ENCODE results near the gene SPDEF.

Gene SPDEF

DNA sequence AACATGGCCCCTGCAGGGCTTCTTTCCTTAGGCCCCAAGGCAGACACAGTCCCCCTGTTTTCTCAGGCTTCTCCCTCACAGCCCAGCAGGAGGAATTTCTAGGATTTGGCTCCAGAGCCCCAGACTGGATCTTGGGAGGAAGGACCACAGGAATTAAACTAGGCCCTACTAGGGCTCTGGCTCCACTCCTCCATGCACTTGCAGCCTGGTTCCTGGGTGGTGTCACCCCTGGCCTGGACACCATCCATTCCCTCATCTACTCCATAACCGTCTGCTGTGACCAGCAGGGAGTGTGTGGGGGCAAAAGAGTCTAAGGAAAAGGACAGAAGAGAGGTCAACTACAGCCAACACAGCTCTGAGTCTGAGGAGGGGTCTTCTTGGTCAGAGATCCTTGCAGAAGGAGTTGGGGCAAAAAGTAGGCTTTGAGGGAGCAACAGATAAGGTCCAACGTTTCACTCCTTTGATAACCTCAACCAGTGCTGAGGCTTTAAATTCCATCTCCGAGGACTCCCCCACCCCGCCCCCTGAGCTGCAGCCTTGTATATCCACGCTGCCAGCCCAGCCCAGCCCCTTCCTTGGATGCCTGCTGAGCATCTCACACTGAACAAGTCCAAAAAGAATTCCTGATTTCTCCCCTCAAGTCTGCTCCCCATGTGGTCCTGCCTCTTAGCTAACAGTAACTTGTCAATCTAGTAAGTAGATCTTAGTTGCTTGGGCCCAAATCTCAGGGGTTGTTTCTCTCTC, 27.9 kb upstream of the SPDEF start:
- DNase-seq (ENCODE audit: low spot score) = no peak

- DNase-seq (ENCODE audit: low spot score) = no peak
Measured at GRCh38 chr6:34583461-34583860, 27.3 kb upstream of the SPDEF start.

DNA sequence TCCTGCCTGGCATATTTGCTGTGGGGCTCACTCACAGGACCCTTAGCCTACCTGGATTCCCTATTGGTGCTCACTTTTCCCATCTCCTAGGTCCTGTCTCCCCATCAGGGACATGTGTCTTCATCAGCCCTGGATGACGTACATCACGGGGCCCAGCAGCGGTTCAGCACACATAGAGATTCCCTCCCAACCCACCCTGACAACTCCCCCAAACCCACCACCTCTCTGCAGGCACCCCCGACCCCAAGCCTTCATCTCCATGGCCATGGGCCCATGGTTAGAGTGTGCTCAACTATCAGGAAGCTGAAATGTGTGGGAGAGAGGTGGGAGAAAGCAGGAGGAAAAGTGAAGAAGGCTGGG, 25.4 kb upstream of the SPDEF start:
- DNase-seq (ENCODE audit: low spot score) = no peak

GRCh38 chr6:34580707-34581560, 24.8 kb upstream of the SPDEF start:
- no peak for DNase-seq (ENCODE audit: low spot score)

DNA sequence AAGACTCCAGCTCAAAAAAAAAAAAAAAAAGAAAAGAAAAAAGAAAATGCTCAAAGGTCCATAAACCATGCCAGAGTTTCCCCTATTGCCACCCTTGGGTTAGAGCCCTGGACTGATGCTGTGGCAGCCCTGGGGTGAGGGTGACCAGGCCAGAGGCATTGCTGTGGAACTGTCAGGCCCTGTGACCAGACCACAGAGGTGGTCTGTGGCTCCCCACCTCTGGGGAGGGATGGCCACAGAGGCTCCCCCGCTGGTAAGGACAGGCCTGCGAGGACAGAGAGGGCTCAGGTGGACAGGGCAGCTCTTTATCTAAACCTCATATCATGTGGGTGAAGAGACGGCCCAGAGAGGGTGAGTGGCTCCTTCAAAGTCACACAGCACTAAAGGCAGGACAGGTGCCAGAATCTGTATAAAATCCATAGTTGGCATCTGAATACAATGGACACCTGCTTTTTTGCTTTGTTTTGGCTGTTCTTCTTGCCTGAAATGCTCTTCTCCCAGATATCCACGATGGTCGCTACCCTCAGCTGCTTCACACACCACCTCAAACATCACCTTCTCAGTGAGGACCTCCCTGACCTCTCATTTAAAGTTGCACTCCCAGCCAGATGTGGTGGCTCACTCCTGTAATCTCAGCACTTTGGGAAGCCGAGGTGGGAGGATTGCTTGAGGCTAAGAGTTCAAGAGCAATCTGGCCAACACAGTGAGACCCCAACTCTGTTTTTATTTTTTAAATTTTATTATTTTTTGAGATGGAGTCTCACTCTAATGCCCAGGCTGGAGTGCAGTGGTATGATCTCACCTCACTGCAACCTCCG, 22.5 kb upstream of the SPDEF start:
- no peak for DNase-seq (ENCODE audit: low spot score)

DNA sequence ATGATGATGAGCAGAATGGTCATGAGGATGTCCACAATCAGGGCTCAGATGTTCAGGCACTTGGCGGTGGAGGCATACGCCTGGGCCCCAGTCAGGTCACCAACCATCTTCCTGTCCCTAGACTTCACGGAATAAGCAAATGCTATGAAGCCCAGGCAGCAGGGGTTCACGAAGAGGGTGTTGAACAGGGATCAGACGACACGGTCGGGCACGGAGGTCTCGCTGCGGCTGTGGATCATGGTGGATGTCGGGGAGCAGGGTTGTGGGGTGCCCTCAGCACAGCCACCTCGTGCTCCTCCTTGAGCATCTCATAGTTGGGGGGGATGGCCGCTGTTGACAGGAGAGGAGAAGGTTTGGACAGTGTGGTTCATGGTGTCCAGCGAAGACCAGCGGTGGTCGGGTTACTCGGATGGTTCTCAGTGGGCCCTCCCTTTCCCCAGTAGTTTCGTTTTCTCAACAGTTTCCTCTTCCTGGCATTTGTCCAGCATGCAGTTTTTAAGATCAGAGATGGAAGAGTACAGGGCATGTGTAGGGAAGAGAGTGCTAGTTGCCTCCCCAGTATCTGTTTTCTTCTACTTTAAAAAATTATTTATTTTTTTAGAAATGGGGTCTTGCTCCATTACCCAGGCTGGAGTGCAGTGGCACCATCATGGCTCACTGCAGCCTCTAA, 20.3 kb upstream of the SPDEF start:
- DNase-seq (ENCODE audit: low spot score) = no peak

GRCh38 chr6:34575326-34575725, 19.2 kb upstream of the SPDEF start:
- DNase-seq (ENCODE audit: low spot score) = no peak

DNA sequence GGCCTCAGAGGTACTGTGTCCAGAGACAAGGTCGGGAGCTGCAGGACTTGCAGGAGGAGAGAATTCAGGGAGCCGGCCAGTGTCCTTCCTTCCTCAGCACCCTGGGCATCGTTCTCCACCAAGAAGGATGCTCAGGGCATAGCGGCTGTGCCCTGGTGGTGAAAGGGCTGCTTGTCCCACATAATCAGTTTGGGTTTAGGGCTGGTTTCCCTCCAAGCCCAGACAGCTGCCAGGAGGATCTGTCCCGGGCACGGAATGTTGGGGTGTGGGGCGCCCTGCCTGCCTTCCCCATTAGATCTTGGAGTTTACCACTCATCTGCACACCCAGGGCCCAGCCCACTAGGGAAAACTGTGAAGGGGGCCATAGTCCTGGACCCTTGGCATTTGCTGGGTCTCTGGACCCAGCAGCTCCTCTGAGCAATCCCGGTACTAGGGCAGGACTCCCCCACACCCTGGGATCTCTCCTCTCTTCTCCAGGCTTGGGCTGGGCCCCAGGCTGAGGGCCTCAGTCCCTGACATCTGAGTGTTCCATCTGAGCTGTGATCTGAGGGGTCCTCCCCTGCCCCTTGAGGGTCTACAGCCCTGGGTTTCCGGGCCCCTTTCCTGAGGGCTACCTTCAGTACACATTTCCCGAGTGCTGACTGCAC, 18.6 kb upstream of the SPDEF start:
- no peak for DNase-seq (ENCODE audit: low spot score)

DNA sequence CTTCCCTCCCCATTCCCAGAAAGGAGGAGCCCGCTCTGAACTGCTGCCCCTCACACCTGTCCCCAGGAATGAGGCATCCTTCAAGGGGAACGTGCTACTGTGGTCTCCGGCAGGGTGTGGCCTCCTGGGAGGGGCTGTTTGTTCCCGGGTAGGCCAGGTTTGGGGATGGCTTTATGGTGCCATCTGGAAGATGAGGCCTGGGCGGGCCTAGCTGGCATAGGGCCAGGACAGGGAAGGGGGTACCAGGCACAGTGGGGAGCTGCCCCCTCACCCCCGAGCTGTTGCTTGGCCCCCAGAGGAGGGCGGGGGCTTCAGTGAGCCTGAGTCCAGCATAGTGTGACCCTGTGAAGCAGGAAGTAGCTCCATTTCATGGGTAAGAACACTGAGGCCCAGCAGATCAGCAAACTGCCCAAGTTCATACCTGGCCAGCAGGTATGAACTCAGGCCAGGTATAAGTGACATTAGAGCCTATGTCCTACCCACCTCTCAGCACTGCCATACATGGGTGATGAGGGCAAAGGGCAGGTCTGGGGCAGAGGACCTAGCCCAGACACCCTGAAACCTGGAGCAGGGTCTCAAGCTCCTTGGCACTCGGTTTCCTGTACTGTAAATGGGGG, 17.5 kb upstream of the SPDEF start:
- DNase-seq (ENCODE audit: low spot score) = no peak

- no peak for DNase-seq (ENCODE audit: low spot score)
Measured at GRCh38 chr6:34572585-34572984, 16.5 kb upstream of the SPDEF start.

GRCh38 chr6:34572021-34572420, 15.9 kb upstream of the SPDEF start:
- no peak for DNase-seq (ENCODE audit: low spot score)

- no peak for DNase-seq (ENCODE audit: low spot score)
Measured at GRCh38 chr6:34571388-34571787, 15.3 kb upstream of the SPDEF start.

GRCh38 chr6:34570066-34570833, 14.1 kb upstream of the SPDEF start:
- DNase-seq (ENCODE audit: low spot score) = no peak

GRCh38 chr6:34569361-34569973, 13.3 kb upstream of the SPDEF start:
- DNase-seq (ENCODE audit: low spot score) = no peak

- DNase-seq (ENCODE audit: low spot score) = no peak
Measured at GRCh38 chr6:34568341-34569201, 12.4 kb upstream of the SPDEF start.

DNA sequence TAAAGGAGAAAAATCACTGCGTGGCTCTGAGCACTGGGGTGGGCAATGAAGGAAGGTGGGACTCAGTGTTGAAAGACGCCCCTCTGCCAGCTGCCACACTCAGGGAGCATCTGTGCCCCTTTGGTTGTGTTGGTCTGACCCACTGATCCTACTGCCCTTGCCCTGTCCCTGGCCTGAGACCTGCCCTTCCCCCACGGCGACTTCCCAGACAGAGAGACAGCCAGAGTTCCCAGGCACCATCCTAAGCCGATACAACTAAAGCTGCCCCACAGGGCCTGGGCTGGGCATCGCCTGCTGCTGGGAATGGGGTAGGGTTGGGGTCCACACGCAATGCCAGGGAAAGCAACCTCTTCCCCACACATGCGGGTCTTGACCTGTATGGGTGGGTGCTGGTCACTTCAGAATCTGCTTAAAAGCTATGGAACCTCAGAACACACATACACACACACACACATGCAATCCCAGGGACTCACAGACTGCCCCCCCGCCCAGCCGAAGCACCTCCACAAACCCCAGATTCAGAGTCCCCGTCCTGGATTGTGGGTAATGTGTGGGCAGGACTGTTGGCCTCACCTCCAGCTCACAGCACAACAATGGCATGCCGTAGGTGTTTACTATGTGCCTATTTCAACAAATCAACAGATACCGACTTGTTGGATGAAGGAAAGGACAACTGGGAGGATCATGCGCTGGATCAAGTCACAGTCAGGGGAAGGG, 10.9 kb upstream of the SPDEF start:
- DNase-seq (ENCODE audit: low spot score) = no peak

DNA sequence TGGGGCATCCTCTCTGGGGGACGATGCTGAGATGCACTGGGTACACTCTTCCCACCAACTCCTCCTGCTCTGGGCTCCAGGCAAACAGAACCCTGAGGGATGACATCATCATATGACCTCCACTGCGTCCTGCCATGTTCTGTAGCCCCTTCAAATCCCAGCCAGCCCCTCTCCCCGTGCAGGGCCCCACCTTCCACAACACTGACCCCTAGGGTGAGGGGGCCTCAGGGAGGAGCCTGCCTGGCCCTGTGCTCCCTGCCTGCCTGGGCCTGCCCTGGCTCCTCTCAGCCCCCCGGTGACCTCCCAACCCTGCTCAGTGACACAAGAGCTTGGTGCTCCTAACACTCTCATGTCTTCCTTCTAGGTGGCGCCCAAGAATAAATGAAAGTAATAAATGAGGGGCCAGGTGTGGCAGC, 9.6 kb upstream of the SPDEF start:
- DNase-seq (ENCODE audit: low spot score) = no peak

- DNase-seq (ENCODE audit: low spot score) = no peak
Measured at GRCh38 chr6:34564181-34564580, 8.1 kb upstream of the SPDEF start.

Data from kidney tubule cell (primary cell).